SH-SY5Y (cell line): ENCODE measurements around the gene CLOCK.

Experiments
- GATA2 ChIP-seq: IDR thresholded peaks from 2 replicates; pipeline ENCODE4 v1.6.1; 2011; ENCODE audit warnings: mild to moderate bottlenecking, low read depth, low read length
- GATA3 ChIP-seq: IDR thresholded peaks from 2 replicates; pipeline ENCODE4 v1.6.1; 2011; ENCODE audit warnings: low read depth, mild to moderate bottlenecking, low read length, moderate library complexity

GRCh38 chr4:55397520-55398321, 149.0 kb downstream of the CLOCK start:
- no peak for TF ChIP-seq GATA3
- TF ChIP-seq GATA2, result no peak
